Loucy (cell line): Measurements from ENCODE around the gene C13orf46.

ENCODE experiments used
- H2AFZ ChIP-seq: fragments of 200-600 bp; sonication (generic); 2 replicates; pipeline ENCODE4 v1.6.0; 2016; ENCODE audit warnings: antibody characterized with exemption, mild to moderate bottlenecking, low read length, moderate library complexity
- H3F3A ChIP-seq: fragments of 200-600 bp; 2 replicates; pipeline ENCODE4 v1.6.0; 2016; ENCODE audit warnings: antibody characterized with exemption, low read depth, mild to moderate bottlenecking
- H3K27me3 ChIP-seq: fragments of 200-600 bp; sonication (generic); 2 replicates; pipeline ENCODE4 v1.6.1; 2014; ENCODE audit warnings: low read length, mild to moderate bottlenecking; ENCODE audit not compliant: insufficient read depth, poor library complexity, severe bottlenecking
- H3K36me3 ChIP-seq: fragments of 200-600 bp; sonication (generic); 2 replicates; pipeline ENCODE4 v1.6.1; 2016; ENCODE audit warnings: low read length; ENCODE audit not compliant: insufficient read depth
- H3K4me1 ChIP-seq: fragments of 200-600 bp; sonication (generic); 2 replicates; pipeline ENCODE4 v1.5.1; 2014; ENCODE audit warnings: low read length, mild to moderate bottlenecking; ENCODE audit not compliant: insufficient read depth, poor library complexity, severe bottlenecking
- H3K4me2 ChIP-seq: fragments of 200-600 bp; sonication (generic); 2 replicates; pipeline ENCODE4 v1.6.0; 2014; ENCODE audit warnings: antibody characterized with exemption, low read length, low read depth, mild to moderate bottlenecking; ENCODE audit not compliant: poor library complexity, severe bottlenecking
- H3K4me3 ChIP-seq: fragments of 200-600 bp; sonication (generic); 2 replicates; pipeline ENCODE4 v1.5.1; 2014; ENCODE audit warnings: low read length, mild to moderate bottlenecking, mixed read lengths; ENCODE audit not compliant: poor library complexity, severe bottlenecking
- H3K79me2 ChIP-seq: fragments of 200-600 bp; sonication (generic); 2 replicates; pipeline ENCODE4 v1.6.1; 2014; ENCODE audit warnings: low read length; ENCODE audit not compliant: insufficient read depth
- H3K9ac ChIP-seq: fragments of 200-600 bp; sonication (generic); 2 replicates; pipeline ENCODE4 v1.6.0; 2014; ENCODE audit warnings: mild to moderate bottlenecking, low read depth, low read length, moderate library complexity; ENCODE audit not compliant: poor library complexity, severe bottlenecking
- H3K9me2 ChIP-seq: fragments of 200-600 bp; sonication (generic); replicated peaks from 2 replicates; pipeline ENCODE4 v1.6.1; 2016; ENCODE audit warnings: low read depth, low read length, mixed read lengths
- H3K9me3 ChIP-seq: fragments of 200-600 bp; sonication (generic); 2 replicates; pipeline ENCODE4 v1.6.1; 2014; ENCODE audit warnings: mild to moderate bottlenecking, antibody characterized with exemption, low read length, low read depth; ENCODE audit not compliant: insufficient read depth
- H4K20me1 ChIP-seq: fragments of 200-600 bp; sonication (generic); 2 replicates; pipeline ENCODE4 v1.6.0; 2014; ENCODE audit warnings: antibody characterized with exemption, low read length, mild to moderate bottlenecking; ENCODE audit not compliant: insufficient read depth, poor library complexity, severe bottlenecking
- CTCF ChIP-seq: fragments of 200-600 bp; sonication (generic); conservative IDR thresholded peaks from 2 replicates; pipeline ENCODE4 v1.5.1; 2014; ENCODE audit warnings: mild to moderate bottlenecking, antibody characterized with exemption, low read length
- EZH2phosphoT487 ChIP-seq: fragments of 200-600 bp; IDR thresholded peaks from 2 replicates; pipeline ENCODE4 v1.6.1; 2018; ENCODE audit warnings: antibody characterized with exemption, mild to moderate bottlenecking, moderate library complexity, borderline replicate concordance

C13orf46 gene

GRCh38 chr13:113926301-113926761, 47.5 kb downstream of the C13orf46 start:
- H3K9me3 ChIP-seq, result peaks cover 17% of the 10 kb centered on the region; the same call in 1 of the 2 replicates

GRCh38 chr13:113924184-113924901, 49.5 kb downstream of the C13orf46 start:
- Histone ChIP-seq H3K79me2 (no peaks in the 10 kb centered on the region), H3K4me2 (no peak overlapping the region), H3K9me3 (peaks cover 20% of the 10 kb centered on the region; the same call in 1 of the 2 replicates), H3K27me3 (no peaks in the 10 kb centered on the region), H3K9me2 (no peaks in the 10 kb centered on the region), H3K9ac (no peak overlapping the region), H4K20me1 (no peaks in the 10 kb centered on the region), H3F3A (no peaks in the 10 kb centered on the region), H3K36me3 (no peaks in the 10 kb centered on the region), H3K4me3 (no peak overlapping the region), H3K4me1 (no peaks in the 10 kb centered on the region), H2AFZ (no peak overlapping the region)
- TF ChIP-seq EZH2phosphoT487, result no peak
- no peak for TF ChIP-seq CTCF

More at GRCh38 chr13:113926301-113926761, 47.5 kb downstream of the C13orf46 start:
- Histone ChIP-seq H3K4me2 (no peak overlapping the region), H3K4me1 (peaks cover 3% of the 10 kb centered on the region), H3K9ac (no peak overlapping the region), H3K79me2 (no peaks in the 10 kb centered on the region), H3K27me3 (no peaks in the 10 kb centered on the region), H3K4me3 (no peak overlapping the region), H3K36me3 (no peaks in the 10 kb centered on the region), H2AFZ (no peak overlapping the region), H3F3A (no peaks in the 10 kb centered on the region), H4K20me1 (no peaks in the 10 kb centered on the region), H3K9me2 (no peaks in the 10 kb centered on the region)
- TF ChIP-seq CTCF, result no peak
- no peak for TF ChIP-seq EZH2phosphoT487

- H2AFZ ChIP-seq, result no peak overlapping the region
- no peaks in the 10 kb centered on the region for H3K9me2 ChIP-seq
- no peak overlapping the region for H3K4me3 ChIP-seq
- H3K4me2 ChIP-seq, result no peak overlapping the region
- no peaks in the 10 kb centered on the region for H4K20me1 ChIP-seq
- H3K79me2 ChIP-seq, result no peaks in the 10 kb centered on the region
- H3F3A ChIP-seq, result no peaks in the 10 kb centered on the region
- H3K9ac ChIP-seq, result no peak overlapping the region
- H3K9me3 ChIP-seq, result peaks cover 20% of the 10 kb centered on the region; the same call in 1 of the 2 replicates
- no peak for TF ChIP-seq CTCF
- no peak for TF ChIP-seq EZH2phosphoT487
- no peaks in the 10 kb centered on the region for H3K4me1 ChIP-seq
- H3K36me3 ChIP-seq, result no peaks in the 10 kb centered on the region
- H3K27me3 ChIP-seq, result no peaks in the 10 kb centered on the region
These were observed 50.4 kb downstream of the C13orf46 start for GRCh38 chr13:113923376-113924063.
